A673 (cell line): ENCODE results near the gene ACACA.

Experiments
- EZH2 ChIP-seq: fragments of 200-600 bp; sonication (generic); IDR thresholded peaks from 2 replicates; pipeline ENCODE4 v1.6.1; 2017; ENCODE audit warnings: borderline replicate concordance, low read depth, mild to moderate bottlenecking, mixed read lengths, antibody characterized with exemption, low read length; ENCODE audit not compliant: poor library complexity, severe bottlenecking
- TF ChIP-seq, protein P1 (sequence below): fragments of 300-800, 200-600 bp; sonication (generic); conservative IDR thresholded peaks from 2 replicates; pipeline ENCODE4 v1.5.1; 2017; ENCODE audit warnings: low read depth, mild to moderate bottlenecking, antibody characterized with exemption, low read length, moderate library complexity, mixed read lengths

- TF ChIP-seq, protein P1, sequence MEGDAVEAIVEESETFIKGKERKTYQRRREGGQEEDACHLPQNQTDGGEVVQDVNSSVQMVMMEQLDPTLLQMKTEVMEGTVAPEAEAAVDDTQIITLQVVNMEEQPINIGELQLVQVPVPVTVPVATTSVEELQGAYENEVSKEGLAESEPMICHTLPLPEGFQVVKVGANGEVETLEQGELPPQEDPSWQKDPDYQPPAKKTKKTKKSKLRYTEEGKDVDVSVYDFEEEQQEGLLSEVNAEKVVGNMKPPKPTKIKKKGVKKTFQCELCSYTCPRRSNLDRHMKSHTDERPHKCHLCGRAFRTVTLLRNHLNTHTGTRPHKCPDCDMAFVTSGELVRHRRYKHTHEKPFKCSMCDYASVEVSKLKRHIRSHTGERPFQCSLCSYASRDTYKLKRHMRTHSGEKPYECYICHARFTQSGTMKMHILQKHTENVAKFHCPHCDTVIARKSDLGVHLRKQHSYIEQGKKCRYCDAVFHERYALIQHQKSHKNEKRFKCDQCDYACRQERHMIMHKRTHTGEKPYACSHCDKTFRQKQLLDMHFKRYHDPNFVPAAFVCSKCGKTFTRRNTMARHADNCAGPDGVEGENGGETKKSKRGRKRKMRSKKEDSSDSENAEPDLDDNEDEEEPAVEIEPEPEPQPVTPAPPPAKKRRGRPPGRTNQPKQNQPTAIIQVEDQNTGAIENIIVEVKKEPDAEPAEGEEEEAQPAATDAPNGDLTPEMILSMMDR: no peak
- TF ChIP-seq EZH2: no peak
These were observed 21.1 kb downstream of the ACACA start for GRCh38 chr17:37385474-37385990.
